Measurements from ENCODE around the gene GASK1B.

Gene GASK1B

GRCh38 chr4:158182736-158183135 is 9.9 kb upstream of the GASK1B start:
- Histone ChIP-seq H3K4me3 (ENCODE audit: low read depth, low read length) (no peak overlapping the region), H3K27ac (ENCODE audit: low read depth, low read length) (no peak overlapping the region), H3K36me3 (ENCODE audit: insufficient read depth, low read length) (no peaks in the 10 kb centered on the region), H3K4me1 (ENCODE audit: control insufficient read depth, insufficient read depth, low read length, unreplicated experiment) (no peaks in the 10 kb centered on the region), H3K79me2 (ENCODE audit: control insufficient read depth, insufficient read depth, low read length, unreplicated experiment) (no peaks in the 10 kb centered on the region), H2AFZ (ENCODE audit: low read length, unreplicated experiment) (no peak overlapping the region), H3K27me3 (ENCODE audit: insufficient read depth, low read length) (no peaks in the 10 kb centered on the region)

GRCh38 chr4:158181906-158182305 is 9.1 kb upstream of the GASK1B start:
- Histone ChIP-seq H3K27me3 (ENCODE audit: insufficient read depth, low read length) (no peaks in the 10 kb centered on the region), H3K27ac (ENCODE audit: low read depth, low read length) (no peak overlapping the region), H3K79me2 (ENCODE audit: control insufficient read depth, insufficient read depth, low read length, unreplicated experiment) (no peaks in the 10 kb centered on the region), H3K36me3 (ENCODE audit: insufficient read depth, low read length) (no peaks in the 10 kb centered on the region), H2AFZ (ENCODE audit: low read length, unreplicated experiment) (no peak overlapping the region), H3K4me1 (ENCODE audit: control insufficient read depth, insufficient read depth, low read length, unreplicated experiment) (no peaks in the 10 kb centered on the region), H3K4me3 (ENCODE audit: low read depth, low read length) (no peak overlapping the region)

- no peak overlapping the region for H2AFZ ChIP-seq (ENCODE audit: low read length, unreplicated experiment)
- H3K36me3 ChIP-seq (ENCODE audit: insufficient read depth, low read length), result no peaks in the 10 kb centered on the region
- H3K4me1 ChIP-seq (ENCODE audit: control insufficient read depth, insufficient read depth, low read length, unreplicated experiment), result peaks cover 4% of the 10 kb centered on the region
These were observed 6.6 kb upstream of the GASK1B start for GRCh38 chr4:158179465-158179864.

GRCh38 chr4:158176776-158177175 is 4.0 kb upstream of the GASK1B start:
- Histone ChIP-seq H3K27me3 (ENCODE audit: insufficient read depth, low read length) (no peaks in the 10 kb centered on the region), H3K27ac (ENCODE audit: low read depth, low read length) (no peak overlapping the region), H3K4me3 (ENCODE audit: low read depth, low read length) (no peak overlapping the region), H3K4me1 (ENCODE audit: control insufficient read depth, insufficient read depth, low read length, unreplicated experiment) (peaks cover 8% of the 10 kb centered on the region), H2AFZ (ENCODE audit: low read length, unreplicated experiment) (no peak overlapping the region), H3K36me3 (ENCODE audit: insufficient read depth, low read length) (no peaks in the 10 kb centered on the region), H3K79me2 (ENCODE audit: control insufficient read depth, insufficient read depth, low read length, unreplicated experiment) (no peaks in the 10 kb centered on the region)

More at GRCh38 chr4:158179465-158179864, 6.6 kb upstream of the GASK1B start:
- Histone ChIP-seq H3K4me3 (ENCODE audit: low read depth, low read length) (no peak overlapping the region), H3K79me2 (ENCODE audit: control insufficient read depth, insufficient read depth, low read length, unreplicated experiment) (no peaks in the 10 kb centered on the region), H3K27me3 (ENCODE audit: insufficient read depth, low read length) (no peaks in the 10 kb centered on the region), H3K27ac (ENCODE audit: low read depth, low read length) (no peak overlapping the region)

- Histone ChIP-seq H2AFZ (ENCODE audit: low read length, unreplicated experiment) (no peak overlapping the region), H3K79me2 (ENCODE audit: control insufficient read depth, insufficient read depth, low read length, unreplicated experiment) (no peaks in the 10 kb centered on the region), H3K27ac (ENCODE audit: low read depth, low read length) (no peak overlapping the region), H3K36me3 (ENCODE audit: insufficient read depth, low read length) (no peaks in the 10 kb centered on the region), H3K4me1 (ENCODE audit: control insufficient read depth, insufficient read depth, low read length, unreplicated experiment) (peaks cover 11% of the 10 kb centered on the region), H3K4me3 (ENCODE audit: low read depth, low read length) (no peak overlapping the region), H3K27me3 (ENCODE audit: insufficient read depth, low read length) (no peaks in the 10 kb centered on the region)
These were observed 3.3 kb upstream of the GASK1B start for GRCh38 chr4:158176108-158176507.

- Histone ChIP-seq H3K27ac (ENCODE audit: low read depth, low read length) (no peak overlapping the region), H2AFZ (ENCODE audit: low read length, unreplicated experiment) (peak overlapping the region; percentile 91), H3K4me3 (ENCODE audit: low read depth, low read length) (peak overlapping the region; percentile 74), H3K79me2 (ENCODE audit: control insufficient read depth, insufficient read depth, low read length, unreplicated experiment) (no peaks in the 10 kb centered on the region), H3K27me3 (ENCODE audit: insufficient read depth, low read length) (no peaks in the 10 kb centered on the region), H3K4me1 (ENCODE audit: control insufficient read depth, insufficient read depth, low read length, unreplicated experiment) (peaks cover 11% of the 10 kb centered on the region), H3K36me3 (ENCODE audit: insufficient read depth, low read length) (no peaks in the 10 kb centered on the region)
These were observed 1.9 kb downstream of the GASK1B start for GRCh38 chr4:158170691-158171561.

- Histone ChIP-seq H2AFZ (ENCODE audit: low read length, unreplicated experiment) (no peak overlapping the region), H3K79me2 (ENCODE audit: control insufficient read depth, insufficient read depth, low read length, unreplicated experiment) (no peaks in the 10 kb centered on the region), H3K4me3 (ENCODE audit: low read depth, low read length) (peak overlapping the region; percentile 13; the same call in 1 of the 2 replicates), H3K36me3 (ENCODE audit: insufficient read depth, low read length) (no peaks in the 10 kb centered on the region), H3K27ac (ENCODE audit: low read depth, low read length) (no peak overlapping the region), H3K27me3 (ENCODE audit: insufficient read depth, low read length) (no peaks in the 10 kb centered on the region), H3K4me1 (ENCODE audit: control insufficient read depth, insufficient read depth, low read length, unreplicated experiment) (peaks cover 10% of the 10 kb centered on the region)
These were observed 2.7 kb downstream of the GASK1B start for GRCh38 chr4:158169931-158170690.

- H3K27me3 ChIP-seq (ENCODE audit: insufficient read depth, low read length), result no peaks in the 10 kb centered on the region
- no peak overlapping the region for H2AFZ ChIP-seq (ENCODE audit: low read length, unreplicated experiment)
- no peaks in the 10 kb centered on the region for H3K36me3 ChIP-seq (ENCODE audit: insufficient read depth, low read length)
- H3K4me1 ChIP-seq (ENCODE audit: control insufficient read depth, insufficient read depth, low read length, unreplicated experiment), result peaks cover 10% of the 10 kb centered on the region
- H3K4me3 ChIP-seq (ENCODE audit: low read depth, low read length), result peak overlapping the region; percentile 13; the same call in 1 of the 2 replicates
- no peak overlapping the region for H3K27ac ChIP-seq (ENCODE audit: low read depth, low read length)
- no peaks in the 10 kb centered on the region for H3K79me2 ChIP-seq (ENCODE audit: control insufficient read depth, insufficient read depth, low read length, unreplicated experiment)
These were observed 3.3 kb downstream of the GASK1B start for GRCh38 chr4:158169506-158169905.

- H2AFZ ChIP-seq (ENCODE audit: low read length, unreplicated experiment), result no peak overlapping the region
- no peaks in the 10 kb centered on the region for H3K36me3 ChIP-seq (ENCODE audit: insufficient read depth, low read length)
- H3K27ac ChIP-seq (ENCODE audit: low read depth, low read length), result no peak overlapping the region
- no peaks in the 10 kb centered on the region for H3K27me3 ChIP-seq (ENCODE audit: insufficient read depth, low read length)
- peaks cover 10% of the 10 kb centered on the region for H3K4me1 ChIP-seq (ENCODE audit: control insufficient read depth, insufficient read depth, low read length, unreplicated experiment)
- H3K79me2 ChIP-seq (ENCODE audit: control insufficient read depth, insufficient read depth, low read length, unreplicated experiment), result no peaks in the 10 kb centered on the region
- no peak overlapping the region for H3K4me3 ChIP-seq (ENCODE audit: low read depth, low read length)
These were observed 4.2 kb downstream of the GASK1B start for GRCh38 chr4:158168606-158169005.

- no peak overlapping the region for H3K4me3 ChIP-seq (ENCODE audit: low read depth, low read length)
- H3K27me3 ChIP-seq (ENCODE audit: insufficient read depth, low read length), result no peaks in the 10 kb centered on the region
- no peaks in the 10 kb centered on the region for H3K36me3 ChIP-seq (ENCODE audit: insufficient read depth, low read length)
- no peak overlapping the region for H2AFZ ChIP-seq (ENCODE audit: low read length, unreplicated experiment)
- H3K4me1 ChIP-seq (ENCODE audit: control insufficient read depth, insufficient read depth, low read length, unreplicated experiment), result peaks cover 10% of the 10 kb centered on the region
- no peak overlapping the region for H3K27ac ChIP-seq (ENCODE audit: low read depth, low read length)
- H3K79me2 ChIP-seq (ENCODE audit: control insufficient read depth, insufficient read depth, low read length, unreplicated experiment), result no peaks in the 10 kb centered on the region
These were observed 6.1 kb downstream of the GASK1B start for GRCh38 chr4:158166701-158167100.
